B cell (primary cell): ENCODE results near the gene JUND. TPM values are rescaled to one million over a fixed set of nuclear protein-coding genes. Genes with fewer than 3 reads are reported as not detected.
A peak's percentile ranks its signal among the peaks of the same experiment; 100 is the strongest.

Experiments used
- ATAC-seq: fragments of 200-7000 bp; cut with Tn5 transposase; one replicate; pipeline ENCODE4 v1.10.0; 2021; ENCODE audit warnings: low read depth, mild to moderate bottlenecking, moderate number of reproducible peaks, moderate library complexity
- CTCF ChIA-PET: fragments of 350-600 bp; sonication (Branson Sonifier 250); formaldehyde crosslinking; loops from one replicate; lab custom pipeline; 2021; ENCODE audit warnings: antibody characterized with exemption, inconsistent platforms; lab: Charles Lee
- POLR2A ChIA-PET: fragments of 350-600 bp; sonication (Branson Sonifier 250); formaldehyde crosslinking; loops from one replicate; lab custom pipeline; 2021; ENCODE audit warnings: antibody characterized with exemption; lab: Charles Lee
- DNase-seq: peaks from one replicate; pipeline ENCODE4 v3.0.0; 2013
- H2AFZ ChIP-seq: 2 replicates; pipeline ENCODE4 v1.6.1; 2012; ENCODE audit warnings: mild to moderate bottlenecking, low read depth, low read length; ENCODE audit not compliant: insufficient read depth, poor library complexity, severe bottlenecking
- H3K27ac ChIP-seq, 2 donors: 1 replicate in 1 of 2; 2 replicates in 1 of 2; pipeline ENCODE4 v1.5.1; 2012 to 2013; ENCODE audit warnings: low read length in 2 of 2, mild to moderate bottlenecking in 2 of 2, moderate library complexity in 1 of 2
- H3K27me3 ChIP-seq, 4 experiments: fragments of 200-600 bp in 1 of 4; sonication (generic) in 1 of 4; replicated peaks in 1 of 4; 1 replicate in 2 of 4; 2 replicates in 2 of 4; pipeline versions ENCODE4 v1.6.1 to v1.7.0; 2013 to 2016; ENCODE audit warnings: low read length in 3 of 4, mild to moderate bottlenecking in 2 of 4, mixed read lengths in 1 of 4, moderate library complexity in 1 of 4; ENCODE audit not compliant: insufficient read depth in 4 of 4, control insufficient read depth in 3 of 4; ENCODE audit errors: control extremely low read depth in 1 of 4
- H3K36me3 ChIP-seq, 2 experiments: replicated peaks in 1 of 2; 1 replicate in 1 of 2; 2 replicates in 1 of 2; pipeline versions ENCODE4 v1.6.1 to v1.7.1; 2013; ENCODE audit warnings: low read length in 1 of 2; ENCODE audit not compliant: insufficient read depth in 2 of 2, control insufficient read depth in 1 of 2; ENCODE audit errors: control extremely low read depth in 1 of 2, extremely low read depth in 1 of 2
- H3K4me1 ChIP-seq, 2 donors: fragments of 200-600 bp in 1 of 2; sonication (generic) in 1 of 2; 1 replicate in 1 of 2; 2 replicates in 1 of 2; pipeline versions ENCODE4 v1.5.1 to v1.6.1; 2013 to 2017; ENCODE audit warnings: low read length in 2 of 2; ENCODE audit not compliant: control insufficient read depth in 2 of 2, insufficient read depth in 2 of 2
- H3K4me2 ChIP-seq: replicated peaks from 2 replicates; pipeline ENCODE3; 2012; ENCODE audit warnings: mild to moderate bottlenecking, low read depth, low read length; ENCODE audit not compliant: poor library complexity, severe bottlenecking
- H3K4me3 ChIP-seq, 5 experiments: fragments of 200-600 bp in 1 of 5; sonication (generic) in 1 of 5; 1 replicate in 3 of 5; 2 replicates in 2 of 5; pipeline versions ENCODE4 v1.5.1 to v1.7.0; 2011 to 2016; ENCODE audit warnings: low read length in 4 of 5, mild to moderate bottlenecking in 4 of 5, low read depth in 2 of 5, control low read depth in 1 of 5, moderate library complexity in 1 of 5; ENCODE audit not compliant: insufficient read depth in 1 of 5; ENCODE audit errors: control extremely low read depth in 1 of 5, extremely low read depth in 1 of 5
- H3K79me2 ChIP-seq: fragments of 200-600 bp; sonication (generic); one replicate; pipeline ENCODE4 v1.6.0; 2016; ENCODE audit warnings: low read length; ENCODE audit not compliant: control insufficient read depth, insufficient read depth
- H3K9ac ChIP-seq: fragments of 200-600 bp; sonication (generic); 2 replicates; pipeline ENCODE4 v1.6.1; 2017; ENCODE audit warnings: mild to moderate bottlenecking, low read length, moderate library complexity
- H3K9me3 ChIP-seq, 3 donors: one replicate each; pipeline versions ENCODE4 v1.6.1 to v1.7.1; 2013; ENCODE audit warnings: low read length in 2 of 3; ENCODE audit not compliant: control insufficient read depth in 2 of 3, insufficient read depth in 1 of 3; ENCODE audit errors: control extremely low read depth in 1 of 3
- H4K20me1 ChIP-seq: 2 replicates; pipeline ENCODE4 v1.6.0; 2012; ENCODE audit warnings: mild to moderate bottlenecking, low read length; ENCODE audit not compliant: insufficient read depth, control insufficient read depth, poor library complexity, severe bottlenecking
- H3K27ac Mint-ChIP-seq: one replicate; pipeline ENCODE4 v1.8.0; 2021; ENCODE audit warnings: mixed read lengths
- H3K27me3 Mint-ChIP-seq: one replicate; pipeline ENCODE4 v1.8.0; 2021; ENCODE audit warnings: mixed read lengths
- H3K4me1 Mint-ChIP-seq: one replicate; pipeline ENCODE4 v1.8.0; 2021; ENCODE audit warnings: mixed read lengths
- H3K4me3 Mint-ChIP-seq: one replicate; pipeline ENCODE4 v1.8.0; 2021; ENCODE audit warnings: mixed read lengths
- H3K9me3 Mint-ChIP-seq: one replicate; pipeline ENCODE4 v1.8.0; 2022; ENCODE audit warnings: mixed read lengths; ENCODE audit not compliant: insufficient read depth
- EZH2 ChIP-seq: IDR thresholded peaks from 2 replicates; pipeline ENCODE4 v1.6.1; 2012; ENCODE audit warnings: borderline replicate concordance, low read depth, mild to moderate bottlenecking, moderate library complexity, low read length; ENCODE audit not compliant: insufficient read depth, poor library complexity, severe bottlenecking
- WGBS: methylation state at CpG from one replicate; pipeline ENCODE4 v1.1.5; 2013; ENCODE audit warnings: missing lambda C conversion rate; ENCODE audit not compliant: insufficient coverage; 5-methylcytosine and 5-hydroxymethylcytosine counted together
- intact Hi-C: fragments of 100-400 bp; cut with micrococcal nuclease; formaldehyde crosslinking; loops from one replicate; pipeline ENCODE4 v1.10.0; 2022
- polyA plus RNA-seq: library from polyadenylated mRNA; depleted of rRNA; stranded (reverse); fragments of >200 nt; gene quantifications from 2 replicates; pipeline ENCODE4 v1.2.3, GENCODE V29; 2012
- total RNA-seq, 2 donors: library from RNA; stranded (reverse); fragments of 120-200 nt in 1 of 2; gene quantifications; 1 replicate in 1 of 2; 2 replicates in 1 of 2; pipeline versions ENCODE4 v1.2.3 to v1.2.4, GENCODE V29; 2013 to 2022
- TF ChIP-seq, protein P1 (sequence below): fragments of 200-600 bp; IDR thresholded peaks from one replicate; pipeline ENCODE4 v1.8.0; 2022; ENCODE audit warnings: antibody characterized with exemption, mild to moderate bottlenecking

The JUND gene
- total and polyA plus RNA-seq, 2 donors (not counting 1 experiment from before 2014, with no cell fraction given) = 628 to 5,593 TPM

DNA sequence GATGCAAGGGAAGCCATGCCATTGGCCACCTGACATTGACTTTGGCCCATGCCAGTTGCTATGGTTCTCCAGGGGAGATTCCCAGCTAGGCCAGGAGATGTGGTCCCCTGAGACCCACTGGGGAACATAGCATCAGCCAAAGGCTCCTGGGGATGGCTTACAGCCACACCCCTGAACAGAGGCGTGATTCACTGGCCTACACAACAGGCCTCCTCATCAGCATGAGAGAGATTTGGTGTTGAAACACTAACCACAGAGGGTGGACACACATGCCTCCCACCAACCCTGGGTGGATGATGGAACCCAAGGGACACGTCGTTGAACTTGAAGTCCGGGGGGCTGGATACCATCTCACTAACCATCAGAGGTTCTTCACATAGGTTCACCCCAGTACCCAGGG, 21.5 kb downstream of the JUND start:
- Histone ChIP-seq H3K27me3 (no peaks in the 10 kb centered on the region), H4K20me1 (peaks cover 76% of the 10 kb centered on the region), H3K4me3 (no peak overlapping the region), H3K79me2 (peaks cover 49% of the 10 kb centered on the region), H2AFZ (no peak overlapping the region), H3K9ac (no peak overlapping the region), H3K4me2 (no peak overlapping the region), H3K36me3 (peaks cover 0 to 37% of the 10 kb centered on the region in 2 experiments), H3K27ac (no peak overlapping the region), H3K4me1 (peaks cover 8% of the 10 kb centered on the region in 2 donors), H3K9me3 (peaks cover 0 to 7% (median 2%) of the 10 kb centered on the region in 3 donors)
- CTCF ChIA-PET = interaction anchor here (0.6 to 1.5 kb wide), 5 partner anchors 14 to 147 kb away, joined by 3 to 4 read pairs (median 3); partner anchors contain the start of gene IQCN
- POLR2A ChIA-PET = no interaction called here
- 90% methylated on average over 4 of the region's 4 CpGs for WGBS
- H3K27me3 Mint-ChIP-seq = no peaks in the 10 kb centered on the region
- DNase-seq = peak; percentile 44
- intact Hi-C loops = no loop called here
- ATAC-seq = no peak
- no peak overlapping the region for H3K27ac Mint-ChIP-seq
- TF ChIP-seq, protein P1, sequence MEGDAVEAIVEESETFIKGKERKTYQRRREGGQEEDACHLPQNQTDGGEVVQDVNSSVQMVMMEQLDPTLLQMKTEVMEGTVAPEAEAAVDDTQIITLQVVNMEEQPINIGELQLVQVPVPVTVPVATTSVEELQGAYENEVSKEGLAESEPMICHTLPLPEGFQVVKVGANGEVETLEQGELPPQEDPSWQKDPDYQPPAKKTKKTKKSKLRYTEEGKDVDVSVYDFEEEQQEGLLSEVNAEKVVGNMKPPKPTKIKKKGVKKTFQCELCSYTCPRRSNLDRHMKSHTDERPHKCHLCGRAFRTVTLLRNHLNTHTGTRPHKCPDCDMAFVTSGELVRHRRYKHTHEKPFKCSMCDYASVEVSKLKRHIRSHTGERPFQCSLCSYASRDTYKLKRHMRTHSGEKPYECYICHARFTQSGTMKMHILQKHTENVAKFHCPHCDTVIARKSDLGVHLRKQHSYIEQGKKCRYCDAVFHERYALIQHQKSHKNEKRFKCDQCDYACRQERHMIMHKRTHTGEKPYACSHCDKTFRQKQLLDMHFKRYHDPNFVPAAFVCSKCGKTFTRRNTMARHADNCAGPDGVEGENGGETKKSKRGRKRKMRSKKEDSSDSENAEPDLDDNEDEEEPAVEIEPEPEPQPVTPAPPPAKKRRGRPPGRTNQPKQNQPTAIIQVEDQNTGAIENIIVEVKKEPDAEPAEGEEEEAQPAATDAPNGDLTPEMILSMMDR = no peak
- no peak for TF ChIP-seq EZH2
- no peak overlapping the region for H3K4me3 Mint-ChIP-seq
- no peaks in the 10 kb centered on the region for H3K9me3 Mint-ChIP-seq
- H3K4me1 Mint-ChIP-seq = peaks cover 4% of the 10 kb centered on the region

DNA sequence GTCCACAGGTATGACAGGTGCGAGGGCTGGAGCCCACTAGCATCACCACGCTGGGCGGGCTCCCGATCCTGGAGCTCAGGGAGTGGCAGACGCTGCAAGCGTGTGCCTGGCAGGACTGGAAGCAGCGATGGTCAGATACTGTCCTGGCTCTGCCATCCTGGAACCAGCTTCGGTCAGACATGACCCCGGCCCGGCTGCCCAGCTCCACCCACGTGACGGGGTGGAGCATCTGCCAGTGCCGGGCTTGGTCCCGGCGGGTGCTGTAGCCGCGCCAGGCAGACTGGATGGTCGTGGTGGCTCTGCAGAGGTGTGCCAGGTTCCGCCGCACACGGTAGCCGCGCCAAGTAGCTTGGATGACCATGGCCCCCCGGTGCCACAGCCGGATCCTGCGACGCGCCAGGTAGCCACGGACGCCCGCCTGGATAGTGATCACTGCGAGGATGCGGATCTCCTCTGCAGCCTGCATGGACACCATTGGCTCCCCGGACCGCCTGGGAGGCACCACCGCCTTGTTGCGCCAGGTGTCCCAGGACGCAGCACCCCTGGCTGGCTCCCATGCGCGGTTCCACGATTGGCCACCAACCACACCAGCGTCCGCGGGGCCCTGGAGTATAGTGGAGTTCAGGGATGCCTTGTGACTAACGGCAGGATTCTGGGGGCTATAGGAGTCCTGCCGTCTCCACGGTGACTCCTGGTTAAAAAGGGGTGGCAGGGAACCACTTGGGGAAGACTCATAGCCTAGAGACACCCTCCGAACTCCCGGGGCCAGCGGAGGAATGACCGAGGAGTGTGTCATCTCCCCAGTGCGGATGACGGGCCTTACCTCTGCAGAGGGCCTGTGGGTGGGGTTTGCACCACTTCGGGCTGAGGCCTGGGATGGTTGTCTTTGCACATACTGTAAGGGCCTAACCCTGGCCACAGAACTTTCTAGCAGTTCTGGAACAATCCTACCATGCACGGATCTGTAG, 23.6 kb downstream of the JUND start:
- WGBS = 95% methylated on average over 55 of the region's 55 CpGs
- Histone ChIP-seq H3K9ac (no peak overlapping the region), H3K36me3 (peaks cover 0 to 16% of the 10 kb centered on the region in 2 experiments), H2AFZ (no peak overlapping the region), H3K27ac (no peak overlapping the region), H3K4me1 (peaks cover 24 to 29% of the 10 kb centered on the region in 2 donors), H3K79me2 (peaks cover 28% of the 10 kb centered on the region), H4K20me1 (peaks cover 61% of the 10 kb centered on the region), H3K27me3 (peaks cover 0 to 10% (median 0%) of the 10 kb centered on the region in 4 experiments), H3K9me3 (peaks cover 0 to 8% (median 2%) of the 10 kb centered on the region in 3 donors), H3K4me2 (no peak overlapping the region), H3K4me3 (no peak overlapping the region)
- Mint-ChIP-seq H3K4me1 (peaks cover 21% of the 10 kb centered on the region), H3K27me3 (no peaks in the 10 kb centered on the region), H3K9me3 (no peaks in the 10 kb centered on the region), H3K27ac (no peak overlapping the region), H3K4me3 (no peak overlapping the region)
- POLR2A ChIA-PET = no interaction called here
- TF ChIP-seq EZH2 = no peak
- TF ChIP-seq, protein P1 = no peak
- intact Hi-C loops = no loop called here
- ATAC-seq = no peak
- CTCF ChIA-PET = interaction anchor here (1.1 kb wide), 1 partner anchor 22 kb away, joined by 3 read pairs; no protein-coding TSS in a partner anchor
- DNase-seq = peak; percentile 45
